Heart right ventricle (tissue), 16 donors: Measurements from ENCODE around the gene STAU1. TPM values are rescaled to one million over a fixed set of nuclear protein-coding genes. Genes with fewer than 3 reads are reported as not detected.
"Not testable (repeated sequence)": the region's sequence is repeated elsewhere in the genome, so short reads cannot be mapped to it uniquely, and the experiment has no call there.

Experiments used
- ATAC-seq, 8 donors: fragments of 200-7000 bp; cut with Tn5 transposase; one replicate each; pipeline ENCODE4 v1.9.1; 2020; ENCODE audit warnings: mild to moderate bottlenecking in 8 of 8, moderate library complexity in 8 of 8, moderate number of reproducible peaks in 1 of 8
- DNase-seq, 2 donors: peaks; one replicate each; pipeline ENCODE4 v3.0.0-alpha.2; 2020
- H3K27ac ChIP-seq, 10 donors: fragments of 200-600 bp; sonication (generic) in 2 of 10; one replicate each; pipeline versions ENCODE4 v1.5.0 to v1.8.0; 2020 to 2022; ENCODE audit warnings: mild to moderate bottlenecking in 3 of 10
- H3K27me3 ChIP-seq, 7 donors: fragments of 200-600 bp; one replicate each; pipeline ENCODE4 v1.8.0; 2021 to 2022; ENCODE audit warnings: mild to moderate bottlenecking in 2 of 7
- H3K36me3 ChIP-seq, 9 donors: fragments of 200-600 bp; sonication (generic) in 1 of 9; one replicate each; pipeline versions ENCODE4 v1.5.0 to v1.8.0; 2020 to 2022; ENCODE audit warnings: mild to moderate bottlenecking in 2 of 9
- H3K4me1 ChIP-seq, 9 donors: fragments of 200-600 bp; sonication (generic) in 1 of 9; one replicate each; pipeline versions ENCODE4 v1.5.0 to v1.8.0; 2020 to 2022; ENCODE audit warnings: mild to moderate bottlenecking in 4 of 9
- H3K4me3 ChIP-seq, 10 donors: fragments of 200-600 bp; sonication (generic) in 2 of 10; one replicate each; pipeline versions ENCODE4 v1.5.0 to v1.8.0; 2020 to 2022; ENCODE audit warnings: mild to moderate bottlenecking in 7 of 10, moderate library complexity in 2 of 10
- H3K9me3 ChIP-seq, 11 donors: fragments of 200-600 bp in 10 of 11; sonication (generic) in 2 of 11; one replicate each; pipeline versions ENCODE4 v1.5.0 to v1.8.0; 2013 to 2022; ENCODE audit warnings: mild to moderate bottlenecking in 2 of 11, control low read depth in 1 of 11, moderate library complexity in 1 of 11
- WGBS, 2 donors: extraction: QIAGEN DNeasy Blood & Tissue Kit; methylation state at CpG; one replicate each; pipeline ENCODE4 v1.1.7; 2013; ENCODE audit warnings: inconsistent platforms in 1 of 2; 5-methylcytosine and 5-hydroxymethylcytosine counted together
- intact Hi-C, 10 donors: fragments of 100-400 bp; cut with DNase I; formaldehyde crosslinking; loops; one replicate each; pipeline versions ENCODE4 v1.11.1 to v1.14.2; 2022
- polyA plus RNA-seq, 2 donors: library from polyadenylated mRNA; stranded (reverse); fragments of 200-250 nt; gene quantifications; one replicate each; pipeline ENCODE4 v1.2.3, GENCODE V29; 2013
- total RNA-seq, 10 donors: library from RNA; stranded (reverse); fragmentation: NEBNext Ultra II Directional in 3 of 10; extraction: Animal tissue kit (Norgen Biotek cat#: 25700) in 3 of 10; gene quantifications; one replicate each; pipeline versions ENCODE4 v1.2.1 to v1.2.4, GENCODE V29; 2021 to 2023
- TF ChIP-seq, protein P1 (sequence below), 9 donors: fragments of 200-600 bp; sonication (generic) in 2 of 9; IDR thresholded peaks; one replicate each; pipeline versions ENCODE4 v1.5.0 to v1.8.0; 2021 to 2022; ENCODE audit warnings: antibody characterized with exemption in 9 of 9, mild to moderate bottlenecking in 5 of 9, moderate library complexity in 1 of 9
- donor health status: Arrhythmogenic right ventricular cardiomyopathy.
- donor health status: ischemic (EF 13 %, LVEDD 7.1; RV severe dilation, severe dysfunction).
- donor health status: healthy with polysubstance abuse.
- donor health status: DM: no; HTN: yes; CAD: no.
- donor health status: DM: no; HTN: no; CAD: no.
- donor health status: ischemic (EF 25% LVEDD 6.9; RV normal size, moderate dysfunction).
- donor health status: ischemic (EF 25% LVEDD 5.7; RV mildly dilated, moderate dysfunction).
- donor health status: healthy.
- donor health status: DM: yes; HTN: yes; CAD: no.
- donor health status: Ischemic cardiomyopathy.
- donor health status: ischemic (EF 35%, LVEDD 5.7; RV mildly dilated, moderate dysfunction).
- donor health status: nonischemic (EF 11% LVEDD 7.7; RV severe dilation, severe dysfunction).
- donor health status: DM: yes; HTN: yes; CAD: no.
- donor health status: PGD.
- donor health status: ischemic (EF 29% LVEDD 5.4; RV normal size, mild dysfunction).
- donor health status: nonischemic (EF 23%, LVEDD 6.1; RV moderate dilation, normal function).

The STAU1 gene
- total and polyA plus RNA-seq, 12 donors: 18.0 to 94.3 (median 66.5) TPM

DNA sequence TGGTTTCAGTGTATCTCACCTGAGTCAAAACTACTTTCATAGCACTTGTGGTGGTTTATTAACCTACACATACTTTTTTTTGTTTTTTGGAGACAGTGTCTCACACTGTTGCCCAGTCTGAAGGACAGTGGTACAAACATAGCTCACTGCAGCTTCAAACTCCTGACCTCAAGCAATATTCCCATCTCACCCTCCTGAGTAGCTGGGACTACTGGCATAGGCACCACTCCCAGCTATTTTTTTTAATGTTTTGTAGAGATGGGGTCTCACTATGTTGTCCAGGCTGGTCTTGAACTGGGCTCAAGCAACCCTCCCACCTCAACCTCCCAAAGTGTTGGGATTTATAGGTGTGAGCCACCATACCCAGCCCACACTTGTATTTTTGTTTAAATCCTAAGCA, 49.7 kb downstream of the STAU1 start:
- no peaks in the 10 kb centered on the region for H3K9me3 ChIP-seq
- DNase-seq (no peak), ATAC-seq (no peak)
- H3K27me3 ChIP-seq: no peaks in the 10 kb centered on the region
- H3K36me3 ChIP-seq: peaks cover 0 to 79% (median 9%) of the 10 kb centered on the region in 9 donors
- no peak overlapping the region for H3K4me3 ChIP-seq
- TF ChIP-seq, protein P1, sequence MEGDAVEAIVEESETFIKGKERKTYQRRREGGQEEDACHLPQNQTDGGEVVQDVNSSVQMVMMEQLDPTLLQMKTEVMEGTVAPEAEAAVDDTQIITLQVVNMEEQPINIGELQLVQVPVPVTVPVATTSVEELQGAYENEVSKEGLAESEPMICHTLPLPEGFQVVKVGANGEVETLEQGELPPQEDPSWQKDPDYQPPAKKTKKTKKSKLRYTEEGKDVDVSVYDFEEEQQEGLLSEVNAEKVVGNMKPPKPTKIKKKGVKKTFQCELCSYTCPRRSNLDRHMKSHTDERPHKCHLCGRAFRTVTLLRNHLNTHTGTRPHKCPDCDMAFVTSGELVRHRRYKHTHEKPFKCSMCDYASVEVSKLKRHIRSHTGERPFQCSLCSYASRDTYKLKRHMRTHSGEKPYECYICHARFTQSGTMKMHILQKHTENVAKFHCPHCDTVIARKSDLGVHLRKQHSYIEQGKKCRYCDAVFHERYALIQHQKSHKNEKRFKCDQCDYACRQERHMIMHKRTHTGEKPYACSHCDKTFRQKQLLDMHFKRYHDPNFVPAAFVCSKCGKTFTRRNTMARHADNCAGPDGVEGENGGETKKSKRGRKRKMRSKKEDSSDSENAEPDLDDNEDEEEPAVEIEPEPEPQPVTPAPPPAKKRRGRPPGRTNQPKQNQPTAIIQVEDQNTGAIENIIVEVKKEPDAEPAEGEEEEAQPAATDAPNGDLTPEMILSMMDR (IDR thresholded peaks at IDR 0.05): no peak
- peaks cover 0 to 12% (median 0%) of the 10 kb centered on the region in 9 donors for H3K4me1 ChIP-seq
- H3K27ac ChIP-seq: no peak overlapping the region
- intact Hi-C loops: loop anchor here in 2 of 10 donors (10.0 kb wide), 1 partner anchor 46 kb away; the partner anchor contains the start of gene STAU1 (in 2 of the 2)

DNA sequence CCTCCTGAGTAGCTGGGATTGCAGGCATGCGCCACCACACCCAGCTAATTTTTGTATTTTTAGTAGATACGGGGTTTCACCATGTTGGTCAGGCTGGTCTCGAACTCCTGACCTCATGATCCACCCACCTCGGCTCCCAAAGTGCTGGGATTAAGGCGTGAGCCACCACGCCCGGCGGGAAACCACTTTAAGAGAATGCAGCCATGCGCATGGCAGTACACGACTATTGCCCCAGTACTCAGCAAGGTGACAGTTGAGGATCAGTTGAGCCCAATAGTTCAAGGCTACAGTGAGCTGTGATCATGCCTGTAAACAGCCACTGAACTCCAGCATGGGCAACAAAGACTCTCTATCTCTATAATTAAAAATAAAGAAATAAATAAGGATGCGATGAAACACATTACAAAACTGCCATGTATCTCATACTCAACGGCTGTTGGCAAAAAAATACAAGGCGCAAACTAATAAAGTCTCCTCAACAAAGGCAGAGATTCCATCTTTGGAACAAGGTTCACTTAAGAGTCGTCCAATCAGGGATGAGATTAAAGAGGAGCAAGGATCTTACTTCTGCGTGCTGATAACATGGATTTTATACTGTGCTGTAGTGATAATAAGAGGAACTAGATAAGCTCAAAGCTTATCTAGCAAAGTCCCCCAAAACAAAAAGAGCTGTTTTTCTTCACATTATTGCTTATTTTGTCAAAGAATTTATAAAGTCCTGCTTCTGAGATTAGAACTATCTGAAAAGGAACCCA, 51.1 kb downstream of the STAU1 start:
- Histone ChIP-seq H3K9me3 (no peaks in the 10 kb centered on the region), H3K27ac (no peak overlapping the region), H3K4me3 (no peak overlapping the region), H3K36me3 (peaks cover 0 to 74% (median 13%) of the 10 kb centered on the region in 9 donors), H3K4me1 (peaks cover 0 to 22% (median 4%) of the 10 kb centered on the region in 9 donors), H3K27me3 (no peaks in the 10 kb centered on the region)
- DNase-seq: no peak
- TF ChIP-seq, protein P1 (IDR thresholded peaks at IDR 0.05): no peak
- intact Hi-C loops: loop anchor here in 2 of 10 donors (10.0 kb wide), 1 partner anchor 48 kb away; the partner anchor contains the start of gene STAU1 (in 2 of the 2)
- ATAC-seq: no peak
- WGBS, 2 donors: 92 to 94% methylated on average over 15 of the region's 15 CpGs

DNA sequence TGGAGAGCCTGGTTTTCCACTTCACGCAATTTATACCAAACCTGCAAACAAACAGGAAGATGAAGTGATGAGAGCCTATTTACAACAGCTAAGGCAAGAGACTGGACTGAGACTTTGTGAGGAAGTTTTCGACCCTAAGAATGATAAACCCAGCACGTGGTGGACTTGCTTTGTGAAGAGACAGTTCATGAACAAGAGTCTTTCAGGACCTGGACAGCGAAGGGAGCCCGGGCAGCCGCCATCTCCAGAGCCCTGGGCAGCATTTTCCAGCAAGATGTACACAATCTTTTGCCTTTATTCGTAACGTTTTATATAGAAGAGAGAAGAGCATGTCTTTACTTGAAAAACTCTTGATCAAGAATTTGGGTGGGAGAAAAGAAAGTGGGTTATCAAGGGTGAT, 53.3 kb downstream of the STAU1 start:
- 81 to 83% methylated on average over 8 of the region's 8 CpGs for WGBS, 2 donors
- intact Hi-C loops: loop anchor here in 3 of 10 donors (5.0 to 10.0 kb wide), 2 partner anchors 50 to 83 kb away; partner anchors contain the start of genes STAU1 (in 2 of the 3) and DDX27 (in 1 of the 3)

DNA sequence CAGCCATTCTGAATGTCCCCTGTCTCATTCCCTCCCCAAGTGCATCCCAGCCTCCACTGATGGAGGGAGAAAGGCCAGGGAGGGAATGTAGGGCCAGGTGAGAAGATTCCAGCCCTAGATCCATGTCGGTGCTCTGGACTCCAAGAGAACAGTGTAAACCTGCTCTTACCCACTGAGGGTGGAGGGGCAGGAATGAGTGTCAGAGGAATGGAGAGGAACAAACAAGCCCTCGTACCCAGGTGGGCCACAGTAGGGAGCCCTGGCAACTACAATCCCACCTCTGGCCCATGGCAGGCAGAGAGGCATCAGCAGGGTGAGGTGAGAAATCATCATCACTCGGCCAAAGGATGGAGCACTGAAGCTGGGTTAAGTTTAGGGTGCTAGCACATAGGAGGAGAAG, 54.6 kb downstream of the STAU1 start:
- peak overlapping the region in 1 of 10 donors; percentile 0 for H3K27ac ChIP-seq
- H3K9me3 ChIP-seq: no peaks in the 10 kb centered on the region
- TF ChIP-seq, protein P1 (IDR thresholded peaks at IDR 0.05): no peak
- no peak overlapping the region for H3K4me3 ChIP-seq
- DNase-seq (no peak), ATAC-seq (no peak)
- intact Hi-C loops: loop anchor here (1.0 to 10.0 kb wide), 5 partner anchors 51 to 85 kb away; partner anchors contain the start of genes DDX27 (in 2 of the 10) and STAU1 (in 2 of the 10)
- WGBS, 2 donors: 85 to 87% methylated on average over 3 of the region's 3 CpGs
- H3K4me1 ChIP-seq: peaks cover 0 to 10% (median 0%) of the 10 kb centered on the region in 9 donors
- H3K36me3 ChIP-seq: peaks cover 0 to 77% (median 15%) of the 10 kb centered on the region in 9 donors
- H3K27me3 ChIP-seq: no peaks in the 10 kb centered on the region

More for the DNA sequence above, 53.3 kb downstream of the STAU1 start:
- not testable (repeated sequence) for H3K4me3 ChIP-seq, ATAC-seq, H3K9me3 ChIP-seq, DNase-seq, H3K27me3 ChIP-seq, H3K27ac ChIP-seq
- Histone ChIP-seq H3K36me3 (peaks cover 0 to 80% (median 15%) of the 10 kb centered on the region in 9 donors), H3K4me1 (peaks cover 0 to 10% (median 0%) of the 10 kb centered on the region in 9 donors)
